GM23248 (cell line): ENCODE data around the gene NR2C1. TPM values are rescaled to one million over a fixed set of nuclear protein-coding genes. Genes with fewer than 3 reads are reported as not detected.
A peak's percentile ranks its signal among the peaks of the same experiment; 100 is the strongest.
"Not testable (repeated sequence)": the region's sequence is repeated elsewhere in the genome, so short reads cannot be mapped to it uniquely, and the experiment has no call there.

Source experiments
- DNase-seq: peaks from one replicate; pipeline ENCODE4 v3.0.0-alpha.2; 2015
- H2AFZ ChIP-seq: fragments of 200-600 bp; sonication (generic); 2 replicates; pipeline ENCODE4 v1.6.1; 2016; ENCODE audit warnings: antibody characterized with exemption
- H3F3A ChIP-seq: fragments of 200-600 bp; sonication (generic); 2 replicates; pipeline ENCODE4 v1.6.1; 2016; ENCODE audit warnings: mild to moderate bottlenecking, antibody characterized with exemption, mixed run types; ENCODE audit not compliant: insufficient read depth
- H3K27ac ChIP-seq: fragments of 200-600 bp; sonication (generic); 2 replicates; pipeline ENCODE4 v1.5.1; 2016; ENCODE audit warnings: mild to moderate bottlenecking
- H3K27me3 ChIP-seq: fragments of 200-600 bp; sonication (generic); replicated peaks from 2 replicates; pipeline ENCODE4 v1.6.1; 2016; ENCODE audit warnings: mild to moderate bottlenecking; ENCODE audit not compliant: insufficient read depth
- H3K36me3 ChIP-seq: fragments of 200-600 bp; sonication (generic); 2 replicates; pipeline ENCODE4 v1.6.1; 2016; ENCODE audit warnings: low read depth, mild to moderate bottlenecking
- H3K4me1 ChIP-seq: fragments of 200-600 bp; sonication (generic); 2 replicates; pipeline ENCODE4 v1.6.1; 2016; ENCODE audit warnings: mild to moderate bottlenecking; ENCODE audit not compliant: insufficient read depth
- H3K4me2 ChIP-seq: fragments of 200-600 bp; sonication (generic); one replicate; pipeline ENCODE4 v1.6.1; 2016; ENCODE audit warnings: mild to moderate bottlenecking; ENCODE audit not compliant: unreplicated experiment
- H3K4me3 ChIP-seq: fragments of 200-600 bp; sonication (generic); 2 replicates; pipeline ENCODE4 v1.5.1; 2016; ENCODE audit warnings: mild to moderate bottlenecking
- H3K79me2 ChIP-seq: fragments of 200-600 bp; sonication (generic); 2 replicates; pipeline ENCODE4 v1.6.1; 2016; ENCODE audit warnings: mild to moderate bottlenecking; ENCODE audit not compliant: insufficient read depth
- H3K9ac ChIP-seq: fragments of 200-600 bp; sonication (generic); 2 replicates; pipeline ENCODE4 v1.6.1; 2016; ENCODE audit warnings: mild to moderate bottlenecking
- H3K9me2 ChIP-seq: fragments of 200-600 bp; sonication (generic); 2 replicates; pipeline ENCODE4 v1.6.1; 2016; ENCODE audit warnings: mixed run types, mild to moderate bottlenecking, moderate library complexity; ENCODE audit not compliant: insufficient read depth
- H3K9me3 ChIP-seq: fragments of 200-600 bp; sonication (generic); one replicate; pipeline ENCODE4 v1.6.1; 2017; ENCODE audit warnings: low read depth
- H4K20me1 ChIP-seq: fragments of 200-600 bp; sonication (generic); 2 replicates; pipeline ENCODE4 v1.6.0; 2016; ENCODE audit not compliant: insufficient read depth
- EZH2 ChIP-seq: fragments of 200-600 bp; sonication (generic); IDR thresholded peaks from 2 replicates; pipeline ENCODE4 v1.6.1; 2018; ENCODE audit warnings: antibody characterized with exemption, mild to moderate bottlenecking; ENCODE audit not compliant: insufficient read depth, poor library complexity, severe bottlenecking
- EZH2phosphoT487 ChIP-seq: fragments of 200-600 bp; sonication (generic); IDR thresholded peaks from 2 replicates; pipeline ENCODE4 v1.6.1; 2018; ENCODE audit warnings: antibody characterized with exemption, moderate library complexity, mild to moderate bottlenecking, low read depth; ENCODE audit not compliant: insufficient read depth
- WGBS, 2 experiments: methylation state at CpG; one replicate each; pipeline ENCODE4 v1.1.6; 2015 to 2017; ENCODE audit warnings: low lambda C conversion rate in 2 of 2, low coverage in 1 of 2; ENCODE audit errors: missing lambda C conversion rate in 2 of 2; 5-methylcytosine and 5-hydroxymethylcytosine counted together
- in situ Hi-C: fragments of 300-500 bp; cut with MboI; formaldehyde crosslinking; loops from 2 replicates; pipeline ENCODE4 v1.15.0; 2020
- polyA plus RNA-seq: library from polyadenylated mRNA; unstranded; fragments of >200 nt; fragmentation: Nextera tagmentation; extraction: Ambion mirVana; gene quantifications from 2 replicates; pipeline ENCODE4 v1.2.1, GENCODE V29; 2016
- total RNA-seq: library from RNA; depleted of rRNA; stranded (reverse); fragments of >200 nt; shearing (Covaris generic); gene quantifications from 2 replicates; pipeline ENCODE4 v1.2.3, GENCODE V29; 2014

The NR2C1 gene
- total and polyA plus RNA-seq, 2 experiments from 2014 or later = 28.0 to 32.9 TPM

DNA sequence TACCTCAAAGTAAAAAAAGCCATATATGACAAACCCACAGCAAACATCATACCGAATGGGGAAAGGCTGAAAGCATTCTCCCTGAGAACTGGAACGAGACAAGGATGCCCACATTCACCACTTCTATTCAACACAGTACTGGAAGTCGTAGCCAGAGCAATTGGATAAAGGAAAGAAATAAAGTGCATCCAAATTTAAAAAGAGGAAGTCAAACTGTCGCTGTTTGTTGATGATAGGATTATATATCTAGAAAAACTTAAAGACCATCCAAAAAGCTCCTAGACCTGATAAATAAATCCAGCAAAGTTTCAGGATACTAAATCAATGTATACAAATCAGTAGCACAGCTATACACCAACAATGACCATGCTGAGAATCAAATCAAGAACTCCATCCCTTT is 75.1 kb downstream of the NR2C1 start:
- H3K9ac ChIP-seq = no peak overlapping the region
- H3K79me2 ChIP-seq = peaks cover 62% of the 10 kb centered on the region
- peaks cover 7% of the 10 kb centered on the region for H3F3A ChIP-seq
- H3K4me1 ChIP-seq = peaks cover 9% of the 10 kb centered on the region; the same call in 1 of the 2 replicates
- in situ Hi-C loops = no loop called here
- DNase-seq = no peak
- no peak overlapping the region for H3K27ac ChIP-seq
- H4K20me1 ChIP-seq = no peaks in the 10 kb centered on the region
- no peaks in the 10 kb centered on the region for H3K9me2 ChIP-seq
- TF ChIP-seq EZH2phosphoT487 (no peak), EZH2 (no peak)
- H2AFZ ChIP-seq = no peak overlapping the region
- no peaks in the 10 kb centered on the region for H3K9me3 ChIP-seq
- no peak overlapping the region for H3K4me3 ChIP-seq
- H3K4me2 ChIP-seq = no peak overlapping the region
- WGBS, 2 experiments = 88 to 89% methylated on average over 4 of the region's 4 CpGs
- no peaks in the 10 kb centered on the region for H3K27me3 ChIP-seq
- peaks cover 4% of the 10 kb centered on the region; the same call in 1 of the 2 replicates for H3K36me3 ChIP-seq

DNA sequence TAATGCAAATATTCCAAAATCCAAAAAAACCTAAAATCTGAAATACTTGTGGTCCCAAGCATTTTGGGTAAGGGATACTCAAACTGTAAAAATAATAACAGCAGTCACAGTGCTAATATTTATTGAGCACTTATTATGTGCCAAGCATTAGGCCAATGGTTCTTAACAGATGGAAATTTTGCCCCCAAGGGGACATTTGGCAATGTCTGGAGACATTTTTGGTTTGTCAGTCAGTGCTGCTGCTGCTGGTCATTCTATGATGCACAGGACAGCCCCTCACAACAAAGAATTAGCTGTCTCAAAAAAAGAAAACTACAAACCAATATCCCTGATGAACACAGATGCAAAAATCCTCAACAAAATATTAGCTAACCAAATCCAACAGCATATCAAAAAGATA is 75.7 kb downstream of the NR2C1 start:
- Histone ChIP-seq H3K4me1 (peaks cover 9% of the 10 kb centered on the region; the same call in 1 of the 2 replicates), H3K79me2 (peaks cover 57% of the 10 kb centered on the region), H3F3A (peaks cover 3% of the 10 kb centered on the region), H3K4me2 (no peak overlapping the region), H3K36me3 (peaks cover 8% of the 10 kb centered on the region; the same call in 1 of the 2 replicates), H3K4me3 (no peak overlapping the region), H3K27ac (no peak overlapping the region), H3K9ac (no peak overlapping the region), H4K20me1 (no peaks in the 10 kb centered on the region), H3K9me2 (no peaks in the 10 kb centered on the region), H3K9me3 (no peaks in the 10 kb centered on the region), H2AFZ (no peak overlapping the region), H3K27me3 (no peaks in the 10 kb centered on the region)
- TF ChIP-seq EZH2 = no peak
- TF ChIP-seq EZH2phosphoT487 = no peak
- in situ Hi-C loops = no loop called here
- DNase-seq = no peak

- TF ChIP-seq EZH2phosphoT487 (no peak), EZH2 (no peak)
- Histone ChIP-seq H3K36me3 (peaks cover 9% of the 10 kb centered on the region; the same call in 1 of the 2 replicates), H3K4me3 (no peak overlapping the region), H3F3A (no peaks in the 10 kb centered on the region), H3K27me3 (no peaks in the 10 kb centered on the region), H3K9me2 (no peaks in the 10 kb centered on the region), H3K9ac (no peak overlapping the region), H3K4me2 (no peak overlapping the region), H3K4me1 (peaks cover 9% of the 10 kb centered on the region; the same call in 1 of the 2 replicates), H2AFZ (no peak overlapping the region), H3K27ac (no peak overlapping the region), H3K79me2 (peaks cover 52% of the 10 kb centered on the region), H4K20me1 (no peaks in the 10 kb centered on the region), H3K9me3 (no peaks in the 10 kb centered on the region)
- no peak for DNase-seq
- in situ Hi-C loops = no loop called here
- 97% methylated on average over 6 of the region's 6 CpGs for WGBS, 2 experiments
Observed at GRCh38 chr12:94997061-94997460, 76.4 kb downstream of the NR2C1 start.

DNA sequence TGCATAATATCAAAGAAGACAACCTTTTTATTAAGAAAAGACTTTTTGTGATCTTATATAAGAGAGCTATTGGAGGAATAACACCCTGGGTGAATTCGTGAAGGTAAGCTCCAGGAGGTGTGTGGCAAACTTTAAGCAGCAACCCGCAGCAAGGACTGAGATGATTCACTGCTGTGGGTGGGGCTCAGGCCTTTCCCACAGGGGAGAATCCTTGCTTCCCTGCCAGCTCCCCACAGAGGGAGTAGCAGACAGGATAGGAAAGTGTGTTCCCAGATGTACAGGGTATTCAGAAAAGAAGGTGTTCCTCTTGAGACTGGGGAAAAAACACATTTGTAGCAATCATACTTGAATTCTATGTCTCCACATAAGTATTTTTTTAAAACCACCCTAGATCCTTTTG is 79.1 kb downstream of the NR2C1 start:
- H3K36me3 ChIP-seq = peaks cover 5% of the 10 kb centered on the region; the same call in 1 of the 2 replicates
- H3F3A ChIP-seq = no peaks in the 10 kb centered on the region
- no peaks in the 10 kb centered on the region for H3K9me2 ChIP-seq
- H3K4me1 ChIP-seq = peaks cover 9% of the 10 kb centered on the region; the same call in 1 of the 2 replicates
- no peak overlapping the region for H3K9ac ChIP-seq
- H2AFZ ChIP-seq = no peak overlapping the region
- no peak overlapping the region for H3K4me3 ChIP-seq
- in situ Hi-C loops = no loop called here
- no peak overlapping the region for H3K4me2 ChIP-seq
- H3K27ac ChIP-seq = no peak overlapping the region
- DNase-seq = peak; percentile 67
- TF ChIP-seq EZH2 = no peak
- no peak for TF ChIP-seq EZH2phosphoT487
- H3K79me2 ChIP-seq = peaks cover 31% of the 10 kb centered on the region
- H4K20me1 ChIP-seq = no peaks in the 10 kb centered on the region
- H3K9me3 ChIP-seq = no peaks in the 10 kb centered on the region
- WGBS, 2 experiments = 81 to 83% methylated on average over 2 of the region's 2 CpGs
- H3K27me3 ChIP-seq = no peaks in the 10 kb centered on the region

- peaks cover 26% of the 10 kb centered on the region for H3K79me2 ChIP-seq
- 85 to 88% methylated on average over 3 of the region's 3 CpGs for WGBS, 2 experiments
- H3K4me1 ChIP-seq, H3K9ac ChIP-seq, H3K27me3 ChIP-seq, H3F3A ChIP-seq, H3K4me2 ChIP-seq, H3K36me3 ChIP-seq, H3K9me3 ChIP-seq, DNase-seq, H3K9me2 ChIP-seq, in situ Hi-C loops, H3K4me3 ChIP-seq, H2AFZ ChIP-seq, H3K27ac ChIP-seq, H4K20me1 ChIP-seq: not testable (repeated sequence)
Observed at GRCh38 chr12:94993855-94994254, 79.6 kb downstream of the NR2C1 start.
